Stomach (tissue), 4 donors: ENCODE measurements around the gene NT5C.

Source experiments
- POLR2A ChIP-seq, 4 donors: fragments of 450-650 bp; IDR thresholded peaks; one replicate each; pipeline ENCODE4 v1.6.1; 2016; ENCODE audit warnings: antibody characterized with exemption in 4 of 4, control low read depth in 2 of 4, mild to moderate bottlenecking in 1 of 4, moderate library complexity in 1 of 4
- POLR2AphosphoS5 ChIP-seq, 3 donors: sonication (generic); formaldehyde crosslinking; IDR thresholded peaks; one replicate each; pipeline ENCODE4 v1.6.1; 2016; ENCODE audit warnings: antibody characterized with exemption in 3 of 3
- TF ChIP-seq, protein P1 (sequence below), 7 experiments: fragments of 450-650 bp in 4 of 7; fragments of 200-600 bp in 3 of 7; sonication (generic) in 3 of 7; IDR thresholded peaks; one replicate each; pipeline ENCODE4 v1.5.1; 2016 to 2019; ENCODE audit warnings: antibody characterized with exemption in 7 of 7, control low read depth in 2 of 7, mild to moderate bottlenecking in 1 of 7

DNA sequence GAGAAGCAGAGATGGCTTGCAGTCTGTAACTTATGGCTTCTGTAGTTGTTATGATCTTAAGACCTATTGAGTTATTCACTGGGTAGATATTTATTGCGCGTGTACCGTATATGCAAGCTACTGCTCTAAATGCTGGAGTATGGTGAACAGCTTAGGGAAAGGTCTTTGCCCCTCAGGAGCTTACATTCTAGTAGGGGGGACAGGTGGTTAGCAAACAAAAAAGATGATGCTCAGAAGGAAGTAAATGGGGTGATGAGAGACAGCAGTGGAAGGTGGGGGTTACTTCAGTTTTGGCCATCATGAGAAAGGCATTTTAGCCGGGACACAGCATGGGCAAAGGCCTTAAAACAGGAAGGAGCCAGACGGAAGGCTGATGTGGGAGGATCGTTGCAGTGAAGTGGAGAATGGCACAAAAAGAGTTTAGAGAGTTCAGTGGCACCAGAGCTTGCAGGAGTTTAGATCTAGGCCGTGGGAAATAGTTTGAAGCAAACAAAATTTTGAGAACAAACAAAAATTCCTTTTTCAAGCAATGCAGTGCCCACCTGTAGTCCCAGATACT is 19.7 kb downstream of the NT5C start:
- TF ChIP-seq, protein P1, sequence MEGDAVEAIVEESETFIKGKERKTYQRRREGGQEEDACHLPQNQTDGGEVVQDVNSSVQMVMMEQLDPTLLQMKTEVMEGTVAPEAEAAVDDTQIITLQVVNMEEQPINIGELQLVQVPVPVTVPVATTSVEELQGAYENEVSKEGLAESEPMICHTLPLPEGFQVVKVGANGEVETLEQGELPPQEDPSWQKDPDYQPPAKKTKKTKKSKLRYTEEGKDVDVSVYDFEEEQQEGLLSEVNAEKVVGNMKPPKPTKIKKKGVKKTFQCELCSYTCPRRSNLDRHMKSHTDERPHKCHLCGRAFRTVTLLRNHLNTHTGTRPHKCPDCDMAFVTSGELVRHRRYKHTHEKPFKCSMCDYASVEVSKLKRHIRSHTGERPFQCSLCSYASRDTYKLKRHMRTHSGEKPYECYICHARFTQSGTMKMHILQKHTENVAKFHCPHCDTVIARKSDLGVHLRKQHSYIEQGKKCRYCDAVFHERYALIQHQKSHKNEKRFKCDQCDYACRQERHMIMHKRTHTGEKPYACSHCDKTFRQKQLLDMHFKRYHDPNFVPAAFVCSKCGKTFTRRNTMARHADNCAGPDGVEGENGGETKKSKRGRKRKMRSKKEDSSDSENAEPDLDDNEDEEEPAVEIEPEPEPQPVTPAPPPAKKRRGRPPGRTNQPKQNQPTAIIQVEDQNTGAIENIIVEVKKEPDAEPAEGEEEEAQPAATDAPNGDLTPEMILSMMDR (IDR thresholded peaks at IDR 0.05), result no peak
- TF ChIP-seq POLR2A (IDR thresholded peaks at IDR 0.05) (no peak), POLR2AphosphoS5 (IDR thresholded peaks at IDR 0.05) (no peak)
